Measurements from ENCODE around the gene CPZ. TPM values are rescaled to one million over a fixed set of nuclear protein-coding genes. Genes with fewer than 3 reads are reported as not detected.

The CPZ gene
- total RNA-seq, 1 experiment from 2014 or later = 37.3 TPM

- Histone ChIP-seq H3K27me3 (ENCODE audit: insufficient read depth, low read length) (no peaks in the 10 kb centered on the region), H2AFZ (ENCODE audit: low read length) (no peak overlapping the region), H3K4me2 (ENCODE audit: insufficient read depth, insufficient read length, low read length) (no peak overlapping the region), H3T11ph (ENCODE audit: low read length) (no peak overlapping the region), H3K56ac (ENCODE audit: insufficient read length, low read depth, low read length) (no peak overlapping the region), H2BK15ac (ENCODE audit: low read depth, low read length) (no peak overlapping the region), H3K18ac (ENCODE audit: insufficient read length, low read depth, low read length) (no peak overlapping the region), H2BK120ac (ENCODE audit: low read depth, low read length, poor library complexity, severe bottlenecking) (no peak overlapping the region), H2AK5ac (ENCODE audit: insufficient read length, low read length) (no peak overlapping the region), H4K8ac (replicated peaks; ENCODE audit: insufficient read length, low read depth, low read length) (no peak overlapping the region), H3K23me2 (ENCODE audit: insufficient read length, low read depth, low read length, poor library complexity, severe bottlenecking) (peaks cover 8% of the 10 kb centered on the region), H4K5ac (ENCODE audit: insufficient read length, low read depth, low read length) (no peak overlapping the region), H2BK5ac (ENCODE audit: insufficient read length, low read length) (no peak overlapping the region), H3K27ac (ENCODE audit: insufficient read length, low read depth, low read length) (no peak overlapping the region), H3K9ac (ENCODE audit: extremely low read depth, insufficient read length, low read length) (no peak overlapping the region), H3K14ac (ENCODE audit: insufficient read depth, low read length) (no peak overlapping the region), H3K4ac (ENCODE audit: low read depth, low read length) (no peak overlapping the region), H3K79me1 (ENCODE audit: insufficient read depth, low read depth, low read length, poor library complexity, severe bottlenecking) (no peaks in the 10 kb centered on the region), H2BK20ac (ENCODE audit: low read depth, low read length, poor library complexity, severe bottlenecking) (no peak overlapping the region), H4K91ac (ENCODE audit: insufficient read length, low read depth, low read length) (no peak overlapping the region), H3K79me2 (ENCODE audit: insufficient read depth, low read length) (no peaks in the 10 kb centered on the region), H3K23ac (ENCODE audit: insufficient read length, low read depth, low read length) (no peak overlapping the region), H3K4me1 (ENCODE audit: insufficient read depth, low read length) (no peaks in the 10 kb centered on the region; the same call in 1 of the 2 replicates), H2BK12ac (ENCODE audit: insufficient read length, low read depth, low read length) (no peak overlapping the region), H4K20me1 (ENCODE audit: control insufficient read depth, insufficient read depth, insufficient read length) (no peaks in the 10 kb centered on the region), H3K9me3 (ENCODE audit: control insufficient read depth, low read depth, low read length) (no peaks in the 10 kb centered on the region)
- Mint-ChIP-seq H3K4me3 (peak overlapping the region; percentile 73 to 80), H3K27me3 (ENCODE audit: low read depth) (peaks cover 9% of the 10 kb centered on the region), H3K36me3 (ENCODE audit: insufficient read depth in 1 of 3, low read depth in 3 of 3) (peaks cover 0 to 19% (median 5%) of the 10 kb centered on the region in 3 experiments; a peak in 6 of 7 replicates), H3K9me3 (no peaks in the 10 kb centered on the region), H3K27ac (no peak overlapping the region), H3K4me1 (peaks cover 37 to 45% of the 10 kb centered on the region in 2 experiments)
- WGBS (ENCODE audit: extremely low coverage, insufficient read length, low lambda C conversion rate) = no CpG with 5 or more reads among the region's 24 CpGs
- peak; percentile 74 for DNase-seq
- TF ChIP-seq, protein P1, sequence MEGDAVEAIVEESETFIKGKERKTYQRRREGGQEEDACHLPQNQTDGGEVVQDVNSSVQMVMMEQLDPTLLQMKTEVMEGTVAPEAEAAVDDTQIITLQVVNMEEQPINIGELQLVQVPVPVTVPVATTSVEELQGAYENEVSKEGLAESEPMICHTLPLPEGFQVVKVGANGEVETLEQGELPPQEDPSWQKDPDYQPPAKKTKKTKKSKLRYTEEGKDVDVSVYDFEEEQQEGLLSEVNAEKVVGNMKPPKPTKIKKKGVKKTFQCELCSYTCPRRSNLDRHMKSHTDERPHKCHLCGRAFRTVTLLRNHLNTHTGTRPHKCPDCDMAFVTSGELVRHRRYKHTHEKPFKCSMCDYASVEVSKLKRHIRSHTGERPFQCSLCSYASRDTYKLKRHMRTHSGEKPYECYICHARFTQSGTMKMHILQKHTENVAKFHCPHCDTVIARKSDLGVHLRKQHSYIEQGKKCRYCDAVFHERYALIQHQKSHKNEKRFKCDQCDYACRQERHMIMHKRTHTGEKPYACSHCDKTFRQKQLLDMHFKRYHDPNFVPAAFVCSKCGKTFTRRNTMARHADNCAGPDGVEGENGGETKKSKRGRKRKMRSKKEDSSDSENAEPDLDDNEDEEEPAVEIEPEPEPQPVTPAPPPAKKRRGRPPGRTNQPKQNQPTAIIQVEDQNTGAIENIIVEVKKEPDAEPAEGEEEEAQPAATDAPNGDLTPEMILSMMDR (conservative IDR thresholded peaks at IDR 0.05) = peak; percentile 88
Observed at GRCh38 chr4:8594097-8595038, 1.8 kb downstream of the CPZ start.
